ENCODE data around the gene C13orf46. TPM values are rescaled to one million over a fixed set of nuclear protein-coding genes. Genes with fewer than 3 reads are reported as not detected.

Gene C13orf46
- total RNA-seq, 1 donor from 2014 or later: 0.69 TPM

DNA sequence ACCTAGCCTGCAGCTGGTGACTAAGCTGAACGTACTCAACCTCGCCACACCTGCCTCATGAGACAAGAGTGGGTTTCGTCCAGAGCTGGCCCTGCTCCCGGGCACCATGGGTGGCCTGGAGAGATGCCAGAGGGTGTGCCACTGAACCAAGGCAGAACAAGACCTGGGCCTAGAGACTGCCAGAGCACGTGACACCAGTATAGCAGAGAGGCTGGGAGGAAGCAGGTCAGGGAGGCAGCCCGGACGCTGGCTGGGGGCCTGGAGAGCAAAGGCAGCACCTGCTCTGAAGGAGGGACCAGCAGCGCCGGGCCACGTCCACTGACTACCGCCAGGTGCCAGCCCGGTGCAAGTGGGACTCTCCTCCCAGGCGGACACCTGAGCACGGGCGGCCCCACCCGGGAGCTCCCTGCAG is 7.3 kb upstream of the C13orf46 start:
- intact Hi-C loops (cut with micrococcal nuclease): no loop called here
- ChIA-PET CTCF (no interaction called here), POLR2A (no interaction called here)
- ATAC-seq (ENCODE audit: low read depth) (no peak), DNase-seq (no peak)
- peaks cover 63% of the 10 kb centered on the region for H3K36me3 Mint-ChIP-seq (ENCODE audit: low read depth)
- no peaks in the 10 kb centered on the region for H3K9me3 Mint-ChIP-seq
- H3K27ac Mint-ChIP-seq: no peak overlapping the region
- TF ChIP-seq, protein P1, sequence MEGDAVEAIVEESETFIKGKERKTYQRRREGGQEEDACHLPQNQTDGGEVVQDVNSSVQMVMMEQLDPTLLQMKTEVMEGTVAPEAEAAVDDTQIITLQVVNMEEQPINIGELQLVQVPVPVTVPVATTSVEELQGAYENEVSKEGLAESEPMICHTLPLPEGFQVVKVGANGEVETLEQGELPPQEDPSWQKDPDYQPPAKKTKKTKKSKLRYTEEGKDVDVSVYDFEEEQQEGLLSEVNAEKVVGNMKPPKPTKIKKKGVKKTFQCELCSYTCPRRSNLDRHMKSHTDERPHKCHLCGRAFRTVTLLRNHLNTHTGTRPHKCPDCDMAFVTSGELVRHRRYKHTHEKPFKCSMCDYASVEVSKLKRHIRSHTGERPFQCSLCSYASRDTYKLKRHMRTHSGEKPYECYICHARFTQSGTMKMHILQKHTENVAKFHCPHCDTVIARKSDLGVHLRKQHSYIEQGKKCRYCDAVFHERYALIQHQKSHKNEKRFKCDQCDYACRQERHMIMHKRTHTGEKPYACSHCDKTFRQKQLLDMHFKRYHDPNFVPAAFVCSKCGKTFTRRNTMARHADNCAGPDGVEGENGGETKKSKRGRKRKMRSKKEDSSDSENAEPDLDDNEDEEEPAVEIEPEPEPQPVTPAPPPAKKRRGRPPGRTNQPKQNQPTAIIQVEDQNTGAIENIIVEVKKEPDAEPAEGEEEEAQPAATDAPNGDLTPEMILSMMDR (IDR thresholded peaks at IDR 0.05): no peak
- H3K4me3 Mint-ChIP-seq: no peak overlapping the region
- no peaks in the 10 kb centered on the region for H3K4me1 Mint-ChIP-seq
- H3K27me3 Mint-ChIP-seq: no peaks in the 10 kb centered on the region

DNA sequence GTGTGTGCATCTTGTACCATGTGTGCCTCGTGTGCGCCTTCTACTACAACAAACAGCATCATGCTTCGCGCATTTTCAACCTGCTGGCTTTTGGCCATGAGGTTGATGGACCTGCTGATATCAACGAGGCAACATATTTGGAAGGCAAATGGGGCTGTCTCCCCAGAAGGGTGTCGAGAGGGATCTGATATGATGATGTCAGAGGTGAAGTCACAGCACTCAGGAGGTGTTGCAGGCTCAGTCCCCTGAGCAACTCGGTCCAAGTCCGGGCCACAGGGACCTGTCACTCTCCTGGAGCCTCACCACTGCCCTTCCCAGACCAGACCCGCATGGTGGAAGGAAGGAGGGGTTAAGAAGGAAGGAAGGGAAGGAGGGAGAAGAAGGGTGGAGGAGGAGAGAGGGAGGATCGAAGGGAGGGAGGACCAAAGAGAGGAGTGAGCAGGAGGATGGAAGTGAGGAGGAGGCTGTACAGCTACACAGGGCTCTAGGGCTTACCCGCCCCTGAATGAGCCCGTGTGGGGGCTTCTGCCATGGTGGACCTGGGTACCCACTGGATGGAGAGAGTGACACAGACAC is 6.7 kb upstream of the C13orf46 start:
- Mint-ChIP-seq H3K27me3 (no peaks in the 10 kb centered on the region), H3K4me3 (no peak overlapping the region), H3K4me1 (no peaks in the 10 kb centered on the region), H3K27ac (no peak overlapping the region), H3K9me3 (no peaks in the 10 kb centered on the region), H3K36me3 (ENCODE audit: low read depth) (peaks cover 67% of the 10 kb centered on the region)
- TF ChIP-seq, protein P1 (IDR thresholded peaks at IDR 0.05): no peak
- ChIA-PET POLR2A (no interaction called here), CTCF (no interaction called here)
- intact Hi-C loops (cut with micrococcal nuclease): no loop called here
- DNase-seq (no peak), ATAC-seq (ENCODE audit: low read depth) (no peak)

DNA sequence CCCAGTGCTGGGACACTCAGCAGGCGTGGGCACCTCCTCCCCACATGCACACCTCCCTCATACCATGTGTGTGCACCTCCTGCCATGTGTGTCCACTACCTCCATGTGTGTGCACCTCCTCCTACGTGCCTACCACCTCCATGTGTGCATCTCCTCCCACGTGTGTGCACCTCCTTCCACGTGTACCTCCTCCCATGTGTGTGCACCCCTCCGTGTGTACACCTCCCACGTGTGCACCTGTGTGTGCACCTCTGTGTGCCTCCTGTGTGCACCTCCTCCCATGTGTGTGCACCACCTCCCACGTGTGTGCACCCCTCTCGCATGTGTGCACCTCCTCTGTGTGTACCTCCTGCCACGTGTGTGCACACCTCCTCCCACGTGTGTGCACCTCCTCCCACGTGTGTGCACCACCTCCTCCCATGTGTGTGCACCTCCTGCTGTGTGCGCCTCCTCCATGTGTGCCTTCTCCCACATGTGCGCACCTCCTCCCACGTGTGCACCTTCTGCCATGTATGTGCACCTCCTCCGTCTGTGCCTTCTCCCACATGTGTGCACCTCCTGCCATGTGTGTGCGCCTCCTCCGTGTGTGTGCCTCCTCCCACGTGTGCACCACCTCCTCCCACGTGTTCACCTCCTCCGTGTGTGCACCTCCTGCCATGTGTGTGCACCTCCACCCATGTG is 6.1 kb upstream of the C13orf46 start:
- Mint-ChIP-seq H3K27me3 (no peaks in the 10 kb centered on the region), H3K9me3 (no peaks in the 10 kb centered on the region), H3K27ac (peak overlapping the region; percentile 24), H3K4me3 (no peak overlapping the region), H3K4me1 (no peaks in the 10 kb centered on the region), H3K36me3 (ENCODE audit: low read depth) (peaks cover 71% of the 10 kb centered on the region)
- CTCF ChIA-PET: no interaction called here
- ATAC-seq (ENCODE audit: low read depth) (no peak), DNase-seq (no peak)
- POLR2A ChIA-PET: no interaction called here
- TF ChIP-seq, protein P1 (IDR thresholded peaks at IDR 0.05): no peak
- intact Hi-C loops (cut with micrococcal nuclease): no loop called here

DNA sequence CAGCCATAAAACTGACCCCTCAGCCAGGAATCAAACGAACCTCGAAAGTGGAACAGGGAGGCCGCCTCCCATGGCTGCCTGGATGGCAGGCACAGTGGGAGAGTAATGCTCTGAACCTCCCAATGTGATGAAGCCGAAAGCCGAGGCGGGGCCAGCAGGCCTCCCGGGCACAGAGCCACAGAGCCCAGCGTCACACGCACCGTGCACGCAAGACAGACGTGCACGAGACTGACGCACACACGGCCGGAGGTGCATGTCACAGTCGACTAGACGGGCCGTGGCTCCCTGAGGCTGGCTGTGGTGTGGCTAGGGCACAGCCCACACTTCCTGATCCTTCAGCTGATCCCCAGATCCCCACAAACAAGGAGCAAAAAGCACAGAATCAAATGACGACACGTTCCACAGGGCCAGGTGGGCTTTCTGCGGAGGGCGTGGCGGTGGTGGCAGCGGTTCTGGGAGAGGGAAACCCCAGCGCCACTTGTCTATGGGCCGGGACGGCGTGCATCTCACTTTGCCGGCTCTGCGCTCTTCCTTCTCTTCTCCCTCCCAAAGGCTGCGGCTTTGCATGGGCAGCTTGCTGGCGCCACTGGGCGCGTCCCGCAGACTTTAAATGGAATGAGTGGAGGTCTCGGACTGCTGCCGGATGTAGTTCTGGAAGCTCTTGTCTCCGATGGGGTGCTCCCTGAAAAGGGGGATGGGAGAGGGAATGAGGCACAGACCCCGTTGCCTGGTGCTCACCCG is 5.0 kb upstream of the C13orf46 start:
- Mint-ChIP-seq H3K4me1 (no peaks in the 10 kb centered on the region), H3K27ac (no peak overlapping the region), H3K36me3 (ENCODE audit: low read depth) (peaks cover 76% of the 10 kb centered on the region), H3K4me3 (no peak overlapping the region), H3K9me3 (no peaks in the 10 kb centered on the region), H3K27me3 (no peaks in the 10 kb centered on the region)
- DNase-seq (no peak), ATAC-seq (ENCODE audit: low read depth) (no peak)
- TF ChIP-seq, protein P1 (IDR thresholded peaks at IDR 0.05): no peak
- POLR2A ChIA-PET: no interaction called here
- CTCF ChIA-PET: no interaction called here
- intact Hi-C loops (cut with micrococcal nuclease): no loop called here

DNA sequence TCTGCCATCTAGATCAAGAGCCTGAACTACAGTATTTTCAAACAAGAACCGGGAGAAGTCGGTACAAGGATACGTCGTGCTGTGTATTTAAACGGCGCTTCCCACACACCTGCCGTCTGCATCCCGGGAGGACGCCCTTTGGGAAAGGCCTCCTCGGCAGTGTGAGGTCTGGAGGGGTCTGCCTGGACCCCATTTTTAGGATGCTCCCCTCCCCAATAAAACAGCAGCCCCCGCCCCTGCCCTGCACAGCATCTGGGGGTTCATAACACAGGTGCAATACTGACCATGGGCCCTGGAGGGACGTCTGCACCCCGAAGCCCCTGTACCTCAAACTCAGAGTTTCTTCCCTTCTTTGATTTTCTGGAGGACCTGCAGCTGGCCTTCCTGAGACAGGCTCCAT is 4.1 kb upstream of the C13orf46 start:
- ChIA-PET POLR2A (no interaction called here), CTCF (no interaction called here)
- Mint-ChIP-seq H3K27ac (no peak overlapping the region), H3K27me3 (no peaks in the 10 kb centered on the region), H3K9me3 (no peaks in the 10 kb centered on the region), H3K4me3 (no peak overlapping the region), H3K4me1 (no peaks in the 10 kb centered on the region), H3K36me3 (ENCODE audit: low read depth) (peaks cover 75% of the 10 kb centered on the region)
- no peak for DNase-seq
- TF ChIP-seq, protein P1 (IDR thresholded peaks at IDR 0.05): no peak
- intact Hi-C loops (cut with micrococcal nuclease): no loop called here
- ATAC-seq (ENCODE audit: low read depth): no peak

All from activated B cell treated with CpG ODN at 0.5 μM for 24 hours (primary cell).